H1 (cell line): ENCODE results near the gene ST8SIA5. TPM values are rescaled to one million over a fixed set of nuclear protein-coding genes. Genes with fewer than 3 reads are reported as not detected.

Experiments used
- CTCF ChIA-PET: fragments of 300-600 bp; sonication (Branson Sonifier 250); formaldehyde crosslinking; loops from one replicate; lab custom pipeline; 2021; ENCODE audit not compliant: partially characterized antibody; lab: Charles Lee
- POLR2A ChIA-PET: fragments of 300-600 bp; sonication (Branson Sonifier 250); formaldehyde crosslinking; loops from one replicate; lab custom pipeline; 2021; ENCODE audit warnings: inconsistent platforms; ENCODE audit not compliant: partially characterized antibody; lab: Charles Lee
- DNase-seq, 2 experiments: peaks; one replicate each; pipeline versions ENCODE4 v3.0.0 to v3.0.0-alpha.2; 2010 to 2022; ENCODE audit warnings: low spot score in 2 of 2, low read depth in 1 of 2, mixed read lengths in 1 of 2
- FAIRE-seq: peaks from 2 replicates; lab custom pipeline; 2011; peaks lifted over from hg19 to GRCh38; lab: Jason Lieb, UNC
- H2AFZ ChIP-seq: 2 replicates; pipeline ENCODE4 v1.8.1; 2012; ENCODE audit warnings: low read length, inconsistent platforms
- H2AK5ac ChIP-seq: 2 replicates; pipeline ENCODE4 v1.6.1; 2013; ENCODE audit warnings: low read depth, low read length
- H2BK120ac ChIP-seq: replicated peaks from 2 replicates; pipeline ENCODE3; 2013; ENCODE audit warnings: low read depth, low read length, inconsistent platforms
- H2BK12ac ChIP-seq: 2 replicates; pipeline ENCODE4 v1.6.1; 2013; ENCODE audit warnings: low read depth, low read length
- H2BK15ac ChIP-seq: 2 replicates; pipeline ENCODE4 v1.6.1; 2013; ENCODE audit warnings: low read length
- H2BK20ac ChIP-seq: 2 replicates; pipeline ENCODE4 v1.6.1; 2013; ENCODE audit warnings: low read length
- H2BK5ac ChIP-seq: 2 replicates; pipeline ENCODE4 v1.6.1; 2013; ENCODE audit warnings: low read depth, low read length
- H3K14ac ChIP-seq: 2 replicates; pipeline ENCODE4 v1.6.1; 2013; ENCODE audit warnings: inconsistent platforms; ENCODE audit not compliant: insufficient read length
- H3K18ac ChIP-seq: 2 replicates; pipeline ENCODE4 v1.6.1; 2013; ENCODE audit warnings: low read length; ENCODE audit errors: extremely low read depth
- H3K23ac ChIP-seq: 2 replicates; pipeline ENCODE4 v1.6.1; 2013; ENCODE audit warnings: inconsistent platforms; ENCODE audit not compliant: insufficient read length
- H3K23me2 ChIP-seq: 2 replicates; pipeline ENCODE4 v1.6.1; 2013; ENCODE audit warnings: low read depth, low read length
- H3K27ac ChIP-seq: 2 replicates; pipeline ENCODE4 v1.6.1; 2011; ENCODE audit warnings: low read depth, low read length, inconsistent platforms
- H3K27me3 ChIP-seq, 4 experiments: replicated peaks in 1 of 4; 1 replicate in 1 of 4; 2 replicates in 3 of 4; pipeline versions ENCODE4 v1.6.1 to v1.8.1; 2011 to 2013; ENCODE audit warnings: low read length in 3 of 4, mild to moderate bottlenecking in 3 of 4, inconsistent platforms in 2 of 4, mixed read lengths in 2 of 4, moderate library complexity in 1 of 4; ENCODE audit not compliant: control insufficient read depth in 3 of 4, insufficient read depth in 3 of 4; ENCODE audit errors: extremely low read depth in 1 of 4
- H3K36me3 ChIP-seq, 4 experiments: 2 replicates each; pipeline versions ENCODE4 v1.6.1 to v1.8.1; 2011 to 2013; ENCODE audit warnings: mild to moderate bottlenecking in 4 of 4, low read length in 3 of 4, moderate library complexity in 2 of 4, control low read depth in 1 of 4, inconsistent platforms in 1 of 4; ENCODE audit not compliant: insufficient read depth in 4 of 4, control insufficient read depth in 2 of 4
- H3K4ac ChIP-seq: replicated peaks from 2 replicates; pipeline ENCODE3; 2013; ENCODE audit warnings: low read length, low read depth, mixed read lengths, inconsistent platforms; ENCODE audit not compliant: insufficient read length
- H3K4me1 ChIP-seq, 4 experiments: replicated peaks in 1 of 4; 1 replicate in 1 of 4; 2 replicates in 3 of 4; pipeline versions ENCODE4 v1.6.1 to v1.8.1; 2011 to 2013; ENCODE audit warnings: low read length in 3 of 4, inconsistent platforms in 2 of 4, mixed read lengths in 1 of 4; ENCODE audit not compliant: insufficient read depth in 4 of 4, control insufficient read depth in 3 of 4
- H3K4me2 ChIP-seq, 2 experiments: 2 replicates each; pipeline versions ENCODE4 v1.6.1 to v1.8.1; 2011 to 2013; ENCODE audit warnings: low read depth in 2 of 2, low read length in 2 of 2, control low read depth in 1 of 2, inconsistent platforms in 1 of 2, mild to moderate bottlenecking in 1 of 2; ENCODE audit not compliant: insufficient read depth in 1 of 2
- H3K4me3 ChIP-seq, 4 experiments: fragments of 200-600, 300-600 bp in 1 of 4; sonication (generic), shearing (Covaris generic), sonication (Bioruptor Twin) in 1 of 4; 2 replicates each; pipeline versions ENCODE4 v1.5.1 to v1.8.1; 2011 to 2016; ENCODE audit warnings: low read length in 4 of 4, low read depth in 3 of 4, control low read depth in 2 of 4, inconsistent platforms in 2 of 4, mild to moderate bottlenecking in 2 of 4, mixed read lengths in 1 of 4, moderate library complexity in 1 of 4; ENCODE audit not compliant: insufficient read depth in 2 of 4; ENCODE audit errors: extremely low read depth in 1 of 4
- H3K56ac ChIP-seq: replicated peaks from 2 replicates; pipeline ENCODE3; 2013; ENCODE audit warnings: low read depth, mild to moderate bottlenecking, mixed read lengths, low read length, inconsistent platforms; ENCODE audit not compliant: insufficient read length
- H3K79me1 ChIP-seq: 2 replicates; pipeline ENCODE4 v1.6.1; 2013; ENCODE audit warnings: low read depth, low read length, control low read depth
- H3K79me2 ChIP-seq, 2 experiments: 2 replicates each; pipeline versions ENCODE4 v1.6.1 to v1.8.1; 2012 to 2013; ENCODE audit warnings: low read length in 2 of 2, mild to moderate bottlenecking in 2 of 2, inconsistent platforms in 1 of 2; ENCODE audit not compliant: insufficient read depth in 2 of 2, control insufficient read depth in 1 of 2
- H3K9ac ChIP-seq, 4 experiments: replicated peaks in 1 of 4; 1 replicate in 1 of 4; 2 replicates in 3 of 4; pipeline versions ENCODE4 v1.6.1 to v1.8.1; 2011 to 2013; ENCODE audit warnings: low read depth in 3 of 4, low read length in 3 of 4, control low read depth in 2 of 4, mild to moderate bottlenecking in 2 of 4, moderate library complexity in 2 of 4, inconsistent platforms in 1 of 4; ENCODE audit errors: extremely low read depth in 1 of 4
- H3K9me3 ChIP-seq, 2 experiments: 2 replicates each; pipeline versions ENCODE4 v1.6.1 to v1.8.1; 2012 to 2013; ENCODE audit warnings: mild to moderate bottlenecking in 2 of 2, moderate library complexity in 2 of 2, control low read depth in 1 of 2, inconsistent platforms in 1 of 2, low read depth in 1 of 2, low read length in 1 of 2, mixed read lengths in 1 of 2; ENCODE audit not compliant: insufficient read depth in 2 of 2
- H4K20me1 ChIP-seq, 2 experiments: replicated peaks in 1 of 2; 2 replicates each; pipeline versions ENCODE3 to v1.8.1; 2011 to 2013; ENCODE audit warnings: inconsistent platforms in 2 of 2, low read length in 2 of 2, mild to moderate bottlenecking in 1 of 2; ENCODE audit not compliant: insufficient read depth in 2 of 2, control insufficient read depth in 1 of 2
- H4K5ac ChIP-seq: 2 replicates; pipeline ENCODE4 v1.6.1; 2013; ENCODE audit warnings: low read length, low read depth, mixed read lengths, inconsistent platforms; ENCODE audit not compliant: insufficient read length
- H4K8ac ChIP-seq: 2 replicates; pipeline ENCODE4 v1.8.0; 2013; ENCODE audit warnings: mild to moderate bottlenecking, moderate library complexity, low read length, inconsistent platforms; ENCODE audit not compliant: insufficient read depth; ENCODE audit errors: extremely low read depth
- H4K91ac ChIP-seq: replicated peaks from 2 replicates; pipeline ENCODE3; 2013; ENCODE audit warnings: low read length, mixed read lengths, inconsistent platforms; ENCODE audit not compliant: insufficient read length
- SP2 ChIP-seq: IDR thresholded peaks from 2 replicates; pipeline ENCODE4 v1.6.1; 2012; ENCODE audit warnings: mild to moderate bottlenecking, low read length, inconsistent platforms
- WGBS, 2 experiments: shearing (Covaris generic) in 1 of 2; methylation state at CpG; one replicate each; pipeline versions ENCODE4 v1.1.6 to v1.1.7; 2013 to 2015; ENCODE audit warnings: low lambda C conversion rate in 2 of 2, mixed read lengths in 2 of 2, inconsistent platforms in 1 of 2, low coverage in 1 of 2, missing lambda C conversion rate in 1 of 2; ENCODE audit not compliant: insufficient replicate concordance in 2 of 2, insufficient coverage in 1 of 2, insufficient read length in 1 of 2; ENCODE audit errors: extremely low coverage in 1 of 2, missing lambda C conversion rate in 1 of 2; 5-methylcytosine and 5-hydroxymethylcytosine counted together
- polyA plus RNA-seq, 7 experiments: library from polyadenylated mRNA; depleted of rRNA in 3 of 7; stranded (reverse) in 5 of 7; unstranded in 2 of 7; fragments of >200 nt in 5 of 7; fragments of 200-250 nt in 2 of 7; gene quantifications; 1 replicate in 5 of 7; 2 replicates in 1 of 7; 4 replicates in 1 of 7; pipeline versions ENCODE4 v1.2.1 to v1.2.3, GENCODE V29; 2011 to 2013; ENCODE audit warnings: missing spikeins in 2 of 7, mixed read lengths in 2 of 7
- total RNA-seq: library from RNA; stranded (reverse); fragmentation: NEBNext Ultra II Directional; extraction: Animal tissue kit (Norgen Biotek cat#: 25700); gene quantifications from 2 replicates; pipeline ENCODE4 v1.2.1, GENCODE V29; 2021

ST8SIA5 gene
- total and polyA plus RNA-seq, 2 of the 8 experiments (the other 6 are each of a cell fraction or from before 2014, with no cell fraction given), result 2.4 to 6.3 TPM

- no peak for DNase-seq
- CTCF ChIA-PET, result interaction anchor here (0.7 to 2.7 kb wide), 16 partner anchors 9 to 408 kb away, joined by 3 to 11 read pairs (median 4); no protein-coding TSS in a partner anchor
- H2AK5ac ChIP-seq, result no peak overlapping the region
- TF ChIP-seq SP2, result no peak
These were observed 36.7 kb upstream of the ST8SIA5 start for GRCh38 chr18:46793565-46793964.

More at GRCh38 chr18:46793565-46793964, 36.7 kb upstream of the ST8SIA5 start:
- H4K5ac ChIP-seq, result no peak overlapping the region
- peaks cover 5 to 9% of the 10 kb centered on the region in 2 experiments; a peak in 3 of 4 replicates for H3K9me3 ChIP-seq
- H4K20me1 ChIP-seq, result no peaks in the 10 kb centered on the region
- H3K36me3 ChIP-seq, result no peaks in the 10 kb centered on the region
- H2BK5ac ChIP-seq, result no peak overlapping the region
- H3K4me2 ChIP-seq, result no peak overlapping the region
- no peak overlapping the region for H3K4ac ChIP-seq
- FAIRE-seq, result peak; percentile 72
- no peak overlapping the region for H3K14ac ChIP-seq
- H3K4me1 ChIP-seq, result no peaks in the 10 kb centered on the region; a peak in 1 of 7 replicates
- H3K27me3 ChIP-seq, result no peaks in the 10 kb centered on the region
- no peak overlapping the region for H3K23ac ChIP-seq
- H3K18ac ChIP-seq, result no peak overlapping the region
- H3K79me2 ChIP-seq, result no peaks in the 10 kb centered on the region
- H3K23me2 ChIP-seq, result no peaks in the 10 kb centered on the region
- no peak overlapping the region for H3K9ac ChIP-seq
- no peak overlapping the region for H4K91ac ChIP-seq
- H3K27ac ChIP-seq, result no peak overlapping the region
- H4K8ac ChIP-seq, result no peak overlapping the region
- H2BK12ac ChIP-seq, result no peak overlapping the region
- H3K56ac ChIP-seq, result no peak overlapping the region
- H2AFZ ChIP-seq, result no peak overlapping the region
- no peak overlapping the region for H3K4me3 ChIP-seq
- H2BK20ac ChIP-seq, result no peak overlapping the region
- H3K79me1 ChIP-seq, result no peaks in the 10 kb centered on the region
- H2BK15ac ChIP-seq, result no peak overlapping the region
- 93% methylated on average over 3 of the region's 3 CpGs; no CpG with 5 or more reads in 1 of the 2 experiments for whole genome bisulfite sequencing, 2 experiments
- H2BK120ac ChIP-seq, result no peak overlapping the region
- POLR2A ChIA-PET, result interaction anchor here (1.3 to 4.1 kb wide), 2 partner anchors 10 to 14 kb away, joined by 3 to 12 read pairs; no protein-coding TSS in a partner anchor
